PFSK-1 (cell line): ENCODE results near the gene RASGRP2.

Experiments used
- FOXP2 ChIP-seq: optimal IDR thresholded peaks from 2 replicates; pipeline ENCODE3; 2011; ENCODE audit warnings: borderline replicate concordance, control low read depth, inconsistent platforms; ENCODE audit not compliant: insufficient read depth; ENCODE audit errors: extremely low read length, extremely low read depth
- POLR2AphosphoS5 ChIP-seq: IDR thresholded peaks from 2 replicates; pipeline ENCODE4 v1.6.1; 2012; ENCODE audit warnings: low read depth, mild to moderate bottlenecking, control low read depth, low read length, moderate library complexity
- SIN3A ChIP-seq: IDR thresholded peaks from 2 replicates; pipeline ENCODE4 v1.6.1; 2012; ENCODE audit warnings: mild to moderate bottlenecking, low read length, moderate library complexity, borderline replicate concordance; ENCODE audit not compliant: insufficient read depth
- TAF1 ChIP-seq: IDR thresholded peaks from 2 replicates; pipeline ENCODE4 v1.6.1; 2012; ENCODE audit warnings: low read length, control low read depth, borderline replicate concordance; ENCODE audit not compliant: insufficient read depth
- TF ChIP-seq, protein P1 (sequence below), 2 experiments: IDR thresholded peaks; 2 replicates each; pipeline versions ENCODE4 v1.6.1 to v1.8.0; 2011 to 2012; ENCODE audit warnings: low read depth in 2 of 2, low read length in 2 of 2, control low read depth in 1 of 2, inconsistent platforms in 1 of 2, mild to moderate bottlenecking in 1 of 2, moderate library complexity in 1 of 2; ENCODE audit not compliant: insufficient read depth in 1 of 2

The RASGRP2 gene

DNA sequence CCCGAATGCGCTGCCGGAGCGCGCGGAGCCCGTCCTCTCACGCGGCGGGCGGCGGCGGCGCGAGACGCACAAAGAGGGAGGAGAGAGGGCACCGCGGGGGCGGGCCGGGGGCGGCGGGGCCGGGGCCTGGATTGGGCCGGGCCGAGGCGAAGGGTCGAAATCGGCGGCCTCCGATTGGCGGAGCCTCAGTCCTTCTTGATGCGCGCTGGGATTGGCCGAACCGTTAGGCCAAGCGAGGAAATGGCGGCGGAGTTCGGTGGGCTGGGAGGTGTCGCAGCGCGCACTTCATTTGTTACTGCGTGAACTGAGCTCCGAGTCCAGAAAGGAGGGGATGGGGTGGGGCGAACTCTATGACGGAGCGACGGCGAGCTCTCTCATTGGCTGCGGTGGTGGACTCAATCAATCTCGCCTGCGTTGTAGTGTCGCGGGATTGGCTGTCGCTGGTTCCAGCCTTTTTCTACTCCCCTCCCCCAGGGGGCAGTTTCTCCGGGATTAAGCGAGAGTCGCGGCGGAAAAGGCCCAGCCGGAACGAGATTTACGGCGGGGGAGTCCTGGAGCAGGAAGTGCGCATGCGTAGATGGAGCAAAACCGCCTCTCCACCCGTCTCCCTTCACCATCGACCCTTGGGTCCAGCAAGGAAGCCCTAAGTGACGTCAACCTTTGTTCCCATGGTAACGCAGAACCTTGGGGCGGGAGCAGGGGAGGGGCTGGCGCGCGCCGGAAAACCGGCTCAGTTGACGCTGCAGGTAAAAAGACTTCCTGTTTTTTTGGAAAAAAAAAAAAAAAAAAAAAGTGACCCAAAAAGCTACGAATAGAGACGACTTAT is 34.7 kb upstream of the RASGRP2 start, which contains the start of gene SF1:
SF1 (minus strand) TSS at position 70 of the 826 bp plus-strand sequence. CDS start 150 bp downstream, outside the sequence.
- TF ChIP-seq, protein P1, sequence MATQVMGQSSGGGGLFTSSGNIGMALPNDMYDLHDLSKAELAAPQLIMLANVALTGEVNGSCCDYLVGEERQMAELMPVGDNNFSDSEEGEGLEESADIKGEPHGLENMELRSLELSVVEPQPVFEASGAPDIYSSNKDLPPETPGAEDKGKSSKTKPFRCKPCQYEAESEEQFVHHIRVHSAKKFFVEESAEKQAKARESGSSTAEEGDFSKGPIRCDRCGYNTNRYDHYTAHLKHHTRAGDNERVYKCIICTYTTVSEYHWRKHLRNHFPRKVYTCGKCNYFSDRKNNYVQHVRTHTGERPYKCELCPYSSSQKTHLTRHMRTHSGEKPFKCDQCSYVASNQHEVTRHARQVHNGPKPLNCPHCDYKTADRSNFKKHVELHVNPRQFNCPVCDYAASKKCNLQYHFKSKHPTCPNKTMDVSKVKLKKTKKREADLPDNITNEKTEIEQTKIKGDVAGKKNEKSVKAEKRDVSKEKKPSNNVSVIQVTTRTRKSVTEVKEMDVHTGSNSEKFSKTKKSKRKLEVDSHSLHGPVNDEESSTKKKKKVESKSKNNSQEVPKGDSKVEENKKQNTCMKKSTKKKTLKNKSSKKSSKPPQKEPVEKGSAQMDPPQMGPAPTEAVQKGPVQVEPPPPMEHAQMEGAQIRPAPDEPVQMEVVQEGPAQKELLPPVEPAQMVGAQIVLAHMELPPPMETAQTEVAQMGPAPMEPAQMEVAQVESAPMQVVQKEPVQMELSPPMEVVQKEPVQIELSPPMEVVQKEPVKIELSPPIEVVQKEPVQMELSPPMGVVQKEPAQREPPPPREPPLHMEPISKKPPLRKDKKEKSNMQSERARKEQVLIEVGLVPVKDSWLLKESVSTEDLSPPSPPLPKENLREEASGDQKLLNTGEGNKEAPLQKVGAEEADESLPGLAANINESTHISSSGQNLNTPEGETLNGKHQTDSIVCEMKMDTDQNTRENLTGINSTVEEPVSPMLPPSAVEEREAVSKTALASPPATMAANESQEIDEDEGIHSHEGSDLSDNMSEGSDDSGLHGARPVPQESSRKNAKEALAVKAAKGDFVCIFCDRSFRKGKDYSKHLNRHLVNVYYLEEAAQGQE (IDR thresholded peaks at IDR 0.05; ENCODE audit: insufficient read depth in 1 of 2, low read depth in 2 of 2, low read length in 2 of 2), result no peak
- TF ChIP-seq FOXP2 (peak; percentile 65), SIN3A (peak; percentile 57; the same call in 1 of the 2 replicates), POLR2AphosphoS5 (peak; percentile 78), TAF1 (peak; percentile 94)

DNA sequence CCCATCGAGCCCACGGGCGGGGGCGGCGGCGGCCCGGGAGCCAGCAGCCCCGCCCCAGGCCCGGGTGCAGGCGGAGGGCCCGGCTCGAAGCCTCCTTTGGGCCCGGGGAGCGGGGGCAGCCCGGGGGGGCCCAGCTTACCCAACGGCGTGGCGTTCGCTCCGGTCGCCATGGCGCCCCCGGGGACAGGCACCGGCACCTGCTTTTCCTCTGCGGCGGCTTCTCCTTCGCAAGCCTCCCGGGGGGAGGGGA is 34.2 kb upstream of the RASGRP2 start:
- TF ChIP-seq SIN3A (no peak), POLR2AphosphoS5 (no peak), FOXP2 (no peak), TAF1 (no peak)
- TF ChIP-seq, protein P1 (IDR thresholded peaks at IDR 0.05; ENCODE audit: insufficient read depth in 1 of 2, low read depth in 2 of 2, low read length in 2 of 2), result no peak

DNA sequence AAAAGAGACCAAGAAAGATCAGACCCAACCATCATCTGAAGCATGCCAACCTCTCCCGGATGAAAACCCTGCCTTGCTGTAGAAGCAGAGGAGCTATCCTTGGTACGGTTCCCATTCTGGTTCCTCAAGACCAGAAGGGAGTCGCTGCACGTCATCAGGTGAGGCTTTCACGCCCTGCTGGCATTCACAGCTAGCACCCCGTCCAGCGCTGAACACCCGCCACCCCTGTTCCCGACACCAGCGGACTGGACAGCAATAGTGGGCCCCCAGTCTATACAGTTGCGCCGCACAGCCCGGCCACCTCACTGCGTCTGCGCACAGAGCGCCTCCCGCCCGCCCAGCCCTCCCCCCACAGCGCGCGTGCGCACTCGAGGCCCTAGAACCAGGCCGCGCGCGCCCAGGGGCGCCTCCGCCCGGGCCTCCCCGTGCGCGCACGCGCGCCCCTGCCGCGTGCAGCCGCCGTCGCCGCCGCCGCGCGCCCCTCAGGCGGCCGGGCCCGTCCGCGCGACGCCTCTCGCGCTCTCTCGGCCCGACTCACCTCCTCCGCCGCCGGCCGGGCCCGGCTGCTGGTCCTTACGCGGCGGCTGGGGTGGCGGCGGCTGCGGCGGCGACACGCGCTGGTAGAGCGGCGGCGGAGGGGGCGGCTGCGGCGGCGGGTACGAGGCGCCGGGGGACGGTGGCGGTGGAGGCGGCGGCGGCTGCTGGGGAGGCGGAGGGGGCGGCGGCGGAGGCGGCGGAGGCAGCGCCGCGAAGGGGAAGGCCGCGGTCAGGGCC is 33.7 kb upstream of the RASGRP2 start:
- TF ChIP-seq, protein P1 (IDR thresholded peaks at IDR 0.05; ENCODE audit: insufficient read depth in 1 of 2, low read depth in 2 of 2, low read length in 2 of 2), result peak; percentile 67 to 88
- TF ChIP-seq FOXP2, result no peak
- TF ChIP-seq TAF1, result no peak
- TF ChIP-seq POLR2AphosphoS5, result no peak
- peak; percentile 31; the same call in 1 of the 2 replicates for TF ChIP-seq SIN3A

DNA sequence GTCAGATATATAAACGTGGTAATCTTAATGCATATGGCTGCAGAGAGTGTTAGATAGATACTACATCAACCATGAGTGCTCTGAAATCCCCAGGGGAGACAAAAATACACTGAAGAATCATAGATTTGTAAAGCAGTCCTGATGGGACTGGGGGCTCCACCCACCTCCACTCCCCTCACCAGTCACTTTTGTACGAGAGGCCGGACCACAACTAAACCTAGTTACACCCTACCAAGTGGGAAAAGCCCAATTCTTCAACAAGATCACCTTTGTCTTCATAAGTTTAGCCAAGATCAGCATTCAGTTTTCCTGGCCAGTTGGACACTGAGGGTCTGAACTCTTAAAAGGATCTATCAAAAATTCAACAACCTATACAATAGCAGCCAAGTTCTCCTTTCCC is 32.9 kb upstream of the RASGRP2 start:
- TF ChIP-seq SIN3A (no peak), FOXP2 (no peak), TAF1 (no peak), POLR2AphosphoS5 (no peak)
- TF ChIP-seq, protein P1 (IDR thresholded peaks at IDR 0.05; ENCODE audit: insufficient read depth in 1 of 2, low read depth in 2 of 2, low read length in 2 of 2), result no peak
